NCI-H2196 treated with DMSO at 0.1 percent for 48 hours (cell line): ENCODE measurements around the gene TMEM184B.

Experiments used
- DNase-seq: peaks from one replicate; lab custom pipeline; 2025; ENCODE audit not compliant: unreplicated experiment; lab: John Stamatoyannopoulos, UW

Gene TMEM184B

DNA sequence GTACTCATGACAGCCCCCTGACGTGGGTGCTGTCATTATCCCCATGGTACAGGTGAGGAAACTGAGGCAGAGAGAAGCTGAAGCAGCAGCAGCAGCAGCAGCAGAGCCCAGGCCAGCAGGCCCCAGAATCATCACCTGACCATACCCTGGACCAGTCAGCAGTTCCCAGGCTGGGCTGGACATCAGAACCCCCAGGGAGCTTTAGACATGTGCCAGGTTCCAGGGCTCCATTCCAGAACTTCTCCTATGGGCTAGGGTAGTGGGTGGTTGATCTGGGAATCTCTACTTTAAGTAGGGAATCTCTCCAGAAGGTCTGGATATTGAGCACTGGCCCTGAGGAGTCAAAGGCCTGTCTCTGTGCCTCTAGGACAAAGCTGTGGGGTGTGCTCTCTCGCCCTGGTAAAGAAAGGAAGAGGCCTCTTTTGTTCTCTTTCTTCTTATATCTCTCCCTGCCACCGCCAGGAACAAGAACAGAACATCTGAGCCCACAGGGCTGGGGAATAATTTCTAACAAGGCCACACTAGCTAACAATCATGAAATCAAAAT is 44.4 kb downstream of the TMEM184B start:
- no peak for DNase-seq

DNA sequence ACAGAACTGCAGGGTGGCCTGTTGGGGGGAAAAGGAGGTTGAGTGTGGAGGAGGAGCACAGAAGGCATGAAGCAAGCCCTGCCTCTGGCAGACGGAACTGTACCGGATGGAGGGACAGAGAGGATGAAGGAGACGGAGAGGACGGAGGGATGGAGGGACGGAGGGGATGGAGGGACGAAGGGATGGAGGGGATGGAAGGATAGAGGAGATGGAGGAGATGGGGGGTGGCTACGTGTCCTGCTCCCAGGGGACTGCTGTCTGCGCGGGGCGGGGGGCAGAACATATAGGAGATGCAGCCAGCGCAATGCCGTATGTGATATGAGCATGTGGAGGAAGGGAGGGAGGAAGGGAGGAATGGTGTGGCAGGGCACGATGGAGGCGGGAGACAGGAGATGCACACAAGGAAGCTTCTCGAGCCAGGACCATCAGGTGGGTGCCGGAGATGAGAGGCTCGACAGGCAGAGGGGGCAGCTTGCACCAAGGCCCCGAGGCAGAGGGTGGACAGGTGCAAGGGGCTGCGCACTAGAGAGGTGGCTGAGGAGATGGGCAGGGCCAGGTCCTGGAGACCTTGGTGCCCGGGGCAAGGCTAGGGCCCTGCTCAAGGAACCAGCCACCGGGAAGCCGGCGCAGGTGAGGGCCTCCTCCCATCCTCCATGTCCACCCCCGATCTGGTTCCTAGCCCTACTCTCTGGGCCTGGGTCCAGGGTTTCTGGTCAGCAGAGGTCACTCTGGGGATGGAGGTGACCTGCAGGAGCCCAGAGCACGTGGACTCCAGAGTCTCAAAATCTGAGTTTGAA is 45.8 kb downstream of the TMEM184B start:
- DNase-seq = no peak

DNA sequence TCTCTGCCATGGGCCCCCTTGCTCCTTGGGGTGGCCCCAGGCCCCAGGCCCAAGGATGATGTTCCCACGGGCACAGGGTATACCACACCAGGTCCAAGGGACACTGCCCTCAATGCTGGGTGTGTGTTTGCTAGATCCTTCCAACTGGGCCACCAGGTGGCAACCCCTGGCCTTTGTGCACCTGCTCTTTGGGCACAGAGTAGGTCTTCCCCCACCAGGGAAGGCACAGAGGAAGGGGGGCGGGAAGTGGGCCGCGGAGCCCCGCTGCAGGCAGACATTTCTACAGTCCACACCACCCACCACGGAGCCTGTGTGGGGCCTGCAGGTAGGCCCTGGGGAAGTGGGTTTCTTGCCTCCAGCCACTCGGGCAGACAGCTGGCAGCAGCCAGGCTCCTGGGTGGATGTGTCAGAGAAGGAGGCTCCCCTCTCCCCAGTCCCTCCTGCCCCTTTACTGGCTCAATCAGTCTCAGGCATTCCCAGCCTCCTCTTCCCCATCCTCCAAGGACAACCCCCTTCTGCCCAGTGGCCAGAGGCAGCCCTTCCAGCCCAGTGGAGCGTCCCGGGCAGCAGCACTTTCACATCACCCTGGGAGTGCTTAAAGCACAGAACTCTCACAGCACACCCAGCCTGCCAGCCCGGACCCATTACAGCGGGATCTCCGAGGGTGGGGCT is 49.4 kb downstream of the TMEM184B start:
- no peak for DNase-seq

DNA sequence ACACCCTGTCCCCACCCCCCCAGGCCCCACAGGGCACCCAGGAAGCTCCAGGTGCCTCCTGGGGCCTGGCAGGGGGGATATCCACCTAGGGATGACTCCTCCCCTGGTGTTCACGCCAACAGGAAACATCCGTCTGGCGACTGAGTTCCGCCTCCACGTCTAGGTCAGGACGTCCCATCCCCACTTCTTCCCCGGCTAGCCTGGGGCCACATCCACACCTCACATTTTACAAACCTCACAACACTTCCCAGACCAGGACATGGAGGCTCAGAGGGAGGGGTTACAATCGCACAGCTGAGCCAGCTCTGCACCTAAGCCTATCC is 50.1 kb downstream of the TMEM184B start:
- DNase-seq = no peak

DNA sequence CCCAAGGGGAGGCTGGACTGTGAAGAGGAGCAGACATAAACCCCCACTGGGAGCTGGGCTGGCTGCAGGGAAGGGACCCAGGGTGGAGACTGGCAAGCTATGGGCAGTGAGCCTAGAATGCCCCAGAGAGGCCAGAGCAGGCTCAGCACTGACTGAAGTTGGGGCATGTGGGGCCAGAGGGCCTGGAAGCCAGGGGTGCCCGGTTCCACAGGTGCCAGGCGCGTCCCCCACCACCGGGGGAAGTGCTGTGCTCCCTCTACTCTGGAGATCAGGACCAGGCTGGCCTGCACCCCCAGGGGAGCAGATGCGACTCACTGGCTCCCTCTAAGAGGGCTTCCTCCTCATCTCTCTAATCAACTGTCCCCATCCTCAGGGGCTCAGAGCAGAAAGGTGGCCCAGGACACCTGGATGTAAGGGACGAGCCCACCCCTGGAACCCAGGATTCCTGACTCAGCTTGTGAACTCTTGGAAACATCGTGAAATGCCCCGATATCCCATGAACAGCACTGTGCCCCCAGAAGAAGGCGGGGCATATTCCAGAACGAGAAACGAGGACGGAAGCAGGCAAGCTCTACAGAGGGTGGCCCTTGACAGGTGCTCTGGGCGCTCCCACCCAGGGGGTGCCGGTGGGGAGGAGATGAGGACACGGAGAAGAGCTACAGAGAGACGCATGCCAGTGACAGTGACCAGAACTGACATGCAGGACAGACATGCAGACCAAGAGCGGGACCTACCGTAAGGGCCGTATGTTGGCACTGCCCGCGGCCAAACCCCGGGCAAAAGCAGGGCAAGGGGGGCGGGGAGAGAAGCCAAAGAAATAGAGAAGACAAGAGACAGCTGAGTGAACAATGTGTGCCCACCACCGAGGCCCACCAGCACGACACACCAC is 50.7 kb downstream of the TMEM184B start:
- DNase-seq = no peak

DNA sequence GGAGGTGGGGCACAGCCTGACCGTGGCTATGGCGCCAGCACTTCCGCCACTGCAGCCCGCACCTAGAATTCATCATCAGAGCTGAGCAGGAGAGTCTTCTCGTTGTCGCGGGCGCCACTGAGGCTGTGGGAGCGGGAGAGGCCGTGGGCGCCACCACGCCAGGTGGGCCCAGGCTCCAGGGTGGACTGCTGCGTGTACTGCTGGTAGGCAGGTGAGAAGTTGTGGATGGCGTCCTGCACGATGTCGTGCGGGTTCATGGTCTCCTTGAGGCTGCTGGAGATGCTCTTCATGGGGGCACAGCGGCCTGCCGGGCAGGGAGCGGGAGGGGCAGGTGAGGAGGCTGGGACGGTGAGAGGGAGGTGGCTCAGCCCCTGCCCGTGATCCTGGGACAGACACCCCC is 51.4 kb downstream of the TMEM184B start:
- no peak for DNase-seq

DNA sequence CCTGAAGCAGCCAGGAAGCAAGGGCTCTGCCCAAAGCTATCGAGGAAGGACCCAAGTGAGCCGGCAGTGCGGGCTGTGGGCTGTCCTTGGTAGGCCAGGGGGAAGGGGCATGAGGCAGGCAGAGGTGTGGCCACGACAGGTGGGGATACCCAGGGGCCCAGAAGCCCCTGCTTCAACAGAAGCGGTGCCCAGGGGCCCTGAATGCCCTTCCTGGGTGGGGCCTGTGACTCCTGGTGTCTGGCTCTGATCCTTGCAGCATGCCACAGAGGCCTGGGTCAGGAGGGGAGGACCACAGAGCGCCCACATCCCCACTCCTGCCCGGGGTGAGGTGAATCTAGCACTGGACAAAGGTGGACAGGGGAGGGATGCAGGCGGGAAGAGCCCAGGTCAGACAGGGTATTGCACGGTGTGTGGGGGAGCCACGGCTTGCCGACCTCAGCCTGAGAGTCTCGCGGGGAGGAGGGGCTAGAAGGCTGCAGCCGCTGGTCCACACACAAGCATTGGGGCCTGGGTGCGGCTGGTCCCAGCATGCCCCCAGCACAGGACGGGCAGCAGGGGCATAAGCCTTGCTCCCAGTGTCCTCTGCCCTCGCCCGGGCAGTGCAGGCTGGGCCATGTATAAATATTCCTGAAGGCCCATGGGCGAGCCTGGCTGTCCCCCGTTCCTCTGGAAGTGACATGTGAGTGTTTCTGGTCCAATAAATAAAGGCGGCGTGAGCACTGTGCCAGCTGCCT is 52.0 kb downstream of the TMEM184B start:
- no peak for DNase-seq

DNA sequence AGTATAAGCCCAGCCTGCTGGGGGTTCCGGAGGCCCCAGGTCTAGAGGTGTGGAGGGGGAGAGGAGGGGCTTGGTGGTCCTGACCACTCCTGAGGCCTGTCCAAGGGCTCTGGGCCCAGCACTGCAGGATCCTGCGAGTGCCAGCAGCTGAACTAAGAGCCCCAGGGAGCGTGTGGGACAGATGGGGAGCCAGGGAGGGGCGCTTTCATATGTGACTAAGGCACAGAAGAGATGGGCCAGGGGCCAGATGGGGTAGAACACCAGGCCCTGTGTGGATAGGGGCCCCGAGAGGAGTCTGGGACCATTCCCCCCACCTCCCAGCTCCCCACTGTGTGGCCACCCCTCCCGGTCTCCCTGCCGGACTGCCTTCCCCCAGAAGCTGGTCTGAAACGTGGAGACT is 52.6 kb downstream of the TMEM184B start:
- no peak for DNase-seq

DNA sequence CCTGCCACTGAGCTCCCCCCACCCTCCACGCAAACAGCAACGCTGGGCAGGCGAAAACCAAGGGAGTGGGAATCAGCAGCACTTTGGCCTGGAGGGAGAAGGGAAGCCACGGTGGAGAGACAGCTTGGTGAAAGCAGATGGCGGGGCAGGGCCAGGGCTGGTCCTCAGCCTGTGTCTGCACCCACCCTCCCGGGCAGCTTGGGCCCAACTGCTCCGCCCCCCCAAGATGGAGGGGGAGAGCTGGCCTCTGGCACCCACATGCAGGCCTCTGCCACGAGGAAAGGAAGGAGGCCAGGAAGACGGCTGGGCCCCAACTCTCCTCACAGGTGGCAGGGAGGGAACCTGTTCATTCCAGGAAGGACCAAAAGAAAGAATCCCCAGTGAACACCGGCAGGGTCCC is 53.2 kb downstream of the TMEM184B start:
- DNase-seq = no peak

DNA sequence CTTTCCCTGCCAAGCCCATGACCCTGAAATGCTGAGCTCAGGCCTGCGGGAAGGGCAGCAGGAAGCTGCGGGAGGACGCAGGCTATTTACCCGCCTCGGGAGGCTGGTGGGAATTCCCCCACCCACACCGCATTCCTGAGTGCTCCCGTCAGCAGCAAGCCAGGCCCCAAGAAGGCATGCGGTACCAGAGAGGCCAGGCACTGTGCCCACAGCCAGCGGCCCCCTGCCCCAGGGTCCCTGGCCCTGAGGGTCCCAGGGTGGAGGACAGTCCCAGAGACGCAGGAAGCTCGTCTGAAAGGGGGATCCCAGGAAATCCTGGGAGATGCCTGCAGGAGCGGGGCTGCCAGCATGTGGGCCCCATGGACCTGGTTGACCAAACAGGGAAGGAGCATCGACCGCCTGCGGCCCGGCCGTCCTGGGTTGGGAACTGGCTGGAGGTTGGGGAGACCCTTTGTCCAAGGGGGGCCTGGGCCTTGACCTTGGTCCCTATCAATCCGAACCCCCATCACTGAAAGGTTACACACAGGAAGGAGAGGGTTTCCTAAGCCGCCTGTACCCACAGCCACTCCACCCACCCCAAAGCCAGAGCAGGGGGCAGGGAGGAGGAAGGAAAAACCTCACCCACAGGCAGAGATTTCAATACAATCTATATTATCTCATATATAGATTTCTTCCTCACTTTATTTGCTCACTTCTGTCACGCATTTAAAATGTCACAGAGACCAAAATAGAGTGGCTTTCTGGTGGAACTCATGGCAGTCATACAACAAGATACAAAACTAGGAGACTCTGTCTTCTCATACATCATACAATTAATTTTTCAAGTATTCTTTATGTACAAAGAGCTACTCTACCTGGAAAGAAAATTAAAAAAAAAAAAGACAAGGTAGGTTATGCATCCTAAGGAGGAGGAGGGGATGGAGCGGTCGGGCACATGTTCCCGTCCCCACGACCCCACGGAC is 53.9 kb downstream of the TMEM184B start:
- no peak for DNase-seq

DNA sequence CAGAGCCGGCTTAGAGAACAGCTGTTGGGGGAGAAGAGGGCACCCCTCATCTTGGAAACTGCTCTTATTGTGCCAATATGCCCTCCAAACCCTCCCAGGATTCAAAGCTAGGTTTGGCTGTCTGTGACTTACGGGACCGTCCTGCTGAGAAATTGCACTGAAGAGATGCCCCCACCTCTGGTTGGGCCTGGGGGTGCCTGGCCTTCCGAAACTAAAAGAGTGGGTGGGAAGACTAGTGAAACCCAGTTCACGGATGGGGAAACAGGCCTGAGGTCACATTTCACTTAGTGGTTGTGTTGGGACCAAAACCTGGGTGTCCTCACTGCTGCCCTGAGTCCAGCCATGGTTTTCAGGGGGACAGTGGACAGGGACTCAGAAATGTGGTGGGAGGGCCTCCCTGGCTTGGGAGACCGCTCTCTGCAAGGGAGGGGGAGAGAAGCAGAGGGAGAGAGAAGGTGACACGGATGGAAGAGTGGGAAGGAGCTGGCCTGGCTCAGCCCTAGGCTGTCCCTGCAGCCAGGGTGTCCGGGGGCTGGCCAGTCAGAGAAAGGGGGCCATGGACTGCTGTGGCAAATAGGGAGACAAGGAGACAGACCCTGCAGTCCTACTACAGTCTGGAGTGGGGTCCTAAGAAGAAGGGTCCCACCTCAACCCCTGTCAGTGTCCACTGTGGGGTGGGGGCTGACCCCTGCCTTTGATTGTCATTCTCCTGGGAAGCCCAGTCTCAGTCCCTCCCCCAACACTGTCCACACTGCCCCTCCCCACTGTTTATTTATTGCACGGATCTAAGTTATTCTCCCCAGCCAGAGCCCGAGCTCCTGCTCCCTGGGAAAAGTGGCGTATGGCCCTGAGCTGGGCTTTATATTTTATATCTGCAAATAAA is 57.4 kb downstream of the TMEM184B start:
- no peak for DNase-seq

DNA sequence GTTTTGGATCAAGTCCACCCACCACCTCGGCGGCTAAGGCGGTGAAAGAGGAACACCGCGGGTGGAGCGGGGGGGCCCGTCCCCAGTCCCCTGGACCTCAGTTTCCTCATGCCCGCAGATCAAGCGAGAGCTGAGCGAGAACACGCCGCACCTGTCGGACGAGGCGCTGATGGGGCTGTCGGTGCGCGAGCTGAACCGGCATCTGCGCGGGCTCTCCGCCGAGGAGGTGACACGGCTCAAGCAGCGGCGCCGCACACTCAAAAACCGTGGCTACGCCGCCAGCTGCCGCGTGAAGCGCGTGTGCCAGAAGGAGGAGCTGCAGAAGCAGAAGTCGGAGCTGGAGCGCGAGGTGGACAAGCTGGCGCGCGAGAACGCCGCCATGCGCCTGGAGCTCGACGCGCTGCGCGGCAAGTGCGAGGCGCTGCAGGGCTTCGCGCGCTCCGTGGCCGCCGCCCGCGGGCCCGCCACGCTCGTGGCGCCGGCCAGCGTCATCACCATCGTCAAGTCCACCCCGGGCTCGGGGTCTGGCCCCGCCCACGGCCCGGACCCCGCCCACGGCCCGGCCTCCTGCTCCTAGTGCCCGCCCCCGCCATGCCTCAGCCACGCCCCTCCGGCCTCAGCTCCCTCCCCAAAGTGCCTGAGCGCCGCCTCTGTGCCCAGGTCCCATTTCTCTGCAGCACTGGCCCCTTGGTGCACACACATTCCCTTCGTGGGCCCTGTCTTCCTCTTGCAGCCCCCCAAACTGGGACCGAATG is 58.3 kb downstream of the TMEM184B start:
- DNase-seq = no peak

DNA sequence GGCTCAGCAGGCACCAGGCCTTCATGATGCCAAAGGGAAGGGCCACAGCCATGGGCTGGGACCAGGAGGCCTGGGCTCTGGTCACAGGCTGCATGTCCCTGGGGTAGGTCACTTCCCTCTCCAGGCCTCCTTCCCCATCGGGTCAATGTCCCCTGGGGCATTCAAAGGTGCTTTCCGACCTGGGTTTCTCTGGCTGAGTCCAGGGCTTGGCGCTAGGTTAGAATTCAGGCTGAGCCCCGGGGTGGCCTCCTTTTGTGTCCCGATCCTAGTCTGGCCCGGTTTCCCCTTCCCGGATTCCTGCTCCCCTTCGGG is 58.9 kb downstream of the TMEM184B start:
- no peak for DNase-seq

DNA sequence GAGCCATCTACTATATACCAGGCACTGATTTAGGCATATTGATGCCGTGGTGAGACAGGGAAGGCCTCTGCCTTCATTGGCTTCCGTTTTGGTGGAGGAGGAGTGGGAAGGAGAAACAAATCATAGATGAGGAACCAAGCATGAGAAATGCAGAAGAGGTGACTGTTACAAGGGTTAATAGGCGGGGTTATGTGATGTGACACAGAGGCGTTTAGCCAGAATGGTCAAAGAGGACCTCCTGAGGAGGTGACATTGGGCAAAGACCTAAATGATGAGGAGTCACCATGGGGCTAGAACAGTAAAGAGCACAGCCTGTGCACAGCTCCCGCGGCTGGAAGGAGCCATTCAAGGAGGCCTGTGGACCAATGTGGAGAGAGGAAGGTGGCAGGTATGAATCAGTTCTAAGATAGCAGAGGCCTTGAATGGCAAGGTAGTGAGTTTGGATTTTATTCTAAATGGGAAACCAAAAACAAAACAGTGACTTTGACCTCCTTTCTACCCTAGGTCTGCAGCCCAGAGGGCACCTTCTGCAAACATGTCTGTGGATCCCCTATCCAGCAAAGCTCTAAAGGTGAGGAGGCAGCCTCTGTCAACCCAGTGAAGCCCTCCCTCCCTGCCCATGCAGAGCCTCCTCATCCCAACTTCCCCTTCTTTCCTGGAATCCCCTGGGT is 59.4 kb downstream of the TMEM184B start:
- DNase-seq = no peak

DNA sequence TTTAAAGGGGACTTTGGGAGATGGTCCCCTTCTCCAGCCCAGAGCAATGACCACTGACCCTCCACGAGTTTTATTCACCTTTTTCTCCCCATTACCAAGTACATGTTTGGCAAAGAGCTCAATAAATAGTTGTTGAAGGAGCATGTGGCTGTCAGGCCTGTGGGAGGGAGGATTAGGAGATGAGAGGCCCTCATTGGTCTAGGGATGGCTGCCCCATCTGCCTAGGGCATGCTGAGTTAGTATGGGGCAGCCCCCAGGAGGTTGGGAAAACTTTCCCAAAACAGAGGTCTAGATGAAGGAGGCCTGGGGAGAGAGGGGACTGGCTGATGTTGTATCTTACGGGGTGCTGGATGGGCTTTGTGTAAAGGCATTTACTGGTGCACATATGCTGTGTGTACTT is 60.4 kb downstream of the TMEM184B start:
- DNase-seq = no peak

DNA sequence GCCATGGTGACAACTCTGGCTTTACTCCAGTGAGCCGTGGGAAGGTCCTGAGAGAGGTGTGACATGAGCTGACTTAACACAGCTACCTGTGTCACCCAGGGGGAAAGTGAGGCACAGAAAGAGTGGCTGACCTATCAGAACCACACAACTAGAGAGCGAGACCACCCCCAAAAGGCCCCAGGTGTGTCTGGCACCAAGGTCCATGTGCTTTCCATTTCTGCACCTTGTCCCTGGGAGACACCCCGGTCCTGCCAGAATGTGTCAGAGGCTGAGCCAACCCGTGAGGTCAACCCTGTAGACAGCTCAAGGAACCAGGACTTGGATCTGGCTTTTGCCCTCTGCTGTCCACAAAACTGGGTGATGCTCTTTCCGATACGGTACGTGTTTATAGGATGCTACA is 61.3 kb downstream of the TMEM184B start:
- DNase-seq = no peak

DNA sequence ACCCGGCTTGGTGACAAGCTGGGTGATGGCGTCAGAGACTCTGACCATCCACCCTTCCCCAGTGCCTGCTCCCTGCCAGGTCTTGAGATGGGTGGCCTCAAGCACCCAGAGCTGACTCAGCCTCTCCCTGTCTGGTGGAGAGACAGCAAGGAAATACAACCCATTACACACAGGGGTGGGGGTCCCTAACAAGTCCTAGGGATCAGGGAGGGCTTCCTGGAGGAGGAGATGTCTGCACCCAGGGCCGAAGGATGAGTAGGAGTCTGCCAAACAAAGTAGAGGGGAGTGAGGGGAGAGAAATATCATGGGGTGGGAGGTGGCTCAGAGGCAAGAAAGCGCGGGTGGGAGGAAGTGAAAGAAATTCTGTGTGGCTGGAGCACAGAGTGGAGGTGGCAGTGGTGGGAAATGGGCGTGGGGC is 64.2 kb downstream of the TMEM184B start:
- DNase-seq = no peak
